SKM-1 (cell line): ENCODE data around the gene LRRC74A.
A peak's percentile ranks its signal among the peaks of the same experiment; 100 is the strongest.

Experiments
- DNase-seq: peaks from one replicate; lab custom pipeline; 2025; ENCODE audit not compliant: unreplicated experiment; lab: John Stamatoyannopoulos, UW

LRRC74A gene

DNA sequence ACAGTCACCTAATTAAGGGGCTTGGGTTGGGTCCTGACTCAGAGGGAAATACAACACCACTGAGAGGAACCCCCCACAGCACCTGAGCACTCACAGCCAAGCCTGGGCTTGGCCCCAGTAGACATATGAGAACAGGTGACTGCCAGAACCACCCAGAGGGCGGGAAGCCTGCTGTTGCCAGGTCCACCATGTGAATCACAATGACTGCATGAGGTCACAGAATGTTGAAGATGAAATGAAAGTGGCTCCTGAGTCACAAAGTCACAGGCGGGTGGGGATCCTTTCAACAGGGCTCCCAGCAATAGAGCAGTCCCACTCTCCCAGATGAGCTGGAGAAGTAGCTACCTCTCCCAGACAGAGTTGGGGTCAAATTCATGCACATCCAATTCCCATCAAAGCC lies at the start of gene LRRC74A:
Gene LRRC74A, plus strand, starts transcription at position 287 of the 400 bp plus-strand sequence. CDS start 290 bp downstream, outside the sequence.
- no peak for DNase-seq

- DNase-seq = no peak
These were observed 49.6 kb upstream of the LRRC74A start for GRCh38 chr14:76776428-76777251.

GRCh38 chr14:76777721-76778120 lies 48.5 kb upstream of the LRRC74A start:
- no peak for DNase-seq

DNA sequence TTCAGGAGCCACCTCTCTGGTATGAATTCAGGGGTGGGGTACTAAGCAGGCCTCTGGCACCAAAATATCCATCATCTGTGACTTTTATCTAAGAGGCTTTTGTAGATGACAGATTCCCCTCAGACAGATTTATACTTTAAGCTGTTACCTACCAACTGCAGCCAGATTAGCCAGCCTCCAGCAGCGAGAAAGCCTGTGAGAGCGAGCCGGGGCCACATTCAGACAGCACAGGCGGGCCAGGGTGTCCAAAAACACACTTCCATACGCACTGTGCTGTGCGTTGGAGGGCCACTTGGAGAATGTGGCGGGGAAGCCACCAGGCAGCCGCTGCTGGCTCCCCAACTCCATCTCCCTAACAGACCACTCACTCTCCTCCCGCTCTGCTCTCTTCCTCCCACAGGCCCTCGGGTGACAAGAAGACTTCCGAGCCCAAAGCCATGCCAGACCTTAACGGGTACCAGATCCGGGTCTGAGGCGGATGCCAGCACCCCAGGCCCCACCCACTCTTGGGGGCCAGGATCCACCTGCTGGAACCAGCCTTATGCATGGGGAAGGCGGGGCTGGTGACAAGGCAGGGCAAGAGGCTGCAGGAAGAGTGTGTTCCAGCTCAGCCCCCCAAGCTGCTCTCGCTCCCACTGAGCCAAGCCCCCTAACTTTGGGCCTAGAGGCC lies 47.5 kb upstream of the LRRC74A start:
- DNase-seq = no peak

DNA sequence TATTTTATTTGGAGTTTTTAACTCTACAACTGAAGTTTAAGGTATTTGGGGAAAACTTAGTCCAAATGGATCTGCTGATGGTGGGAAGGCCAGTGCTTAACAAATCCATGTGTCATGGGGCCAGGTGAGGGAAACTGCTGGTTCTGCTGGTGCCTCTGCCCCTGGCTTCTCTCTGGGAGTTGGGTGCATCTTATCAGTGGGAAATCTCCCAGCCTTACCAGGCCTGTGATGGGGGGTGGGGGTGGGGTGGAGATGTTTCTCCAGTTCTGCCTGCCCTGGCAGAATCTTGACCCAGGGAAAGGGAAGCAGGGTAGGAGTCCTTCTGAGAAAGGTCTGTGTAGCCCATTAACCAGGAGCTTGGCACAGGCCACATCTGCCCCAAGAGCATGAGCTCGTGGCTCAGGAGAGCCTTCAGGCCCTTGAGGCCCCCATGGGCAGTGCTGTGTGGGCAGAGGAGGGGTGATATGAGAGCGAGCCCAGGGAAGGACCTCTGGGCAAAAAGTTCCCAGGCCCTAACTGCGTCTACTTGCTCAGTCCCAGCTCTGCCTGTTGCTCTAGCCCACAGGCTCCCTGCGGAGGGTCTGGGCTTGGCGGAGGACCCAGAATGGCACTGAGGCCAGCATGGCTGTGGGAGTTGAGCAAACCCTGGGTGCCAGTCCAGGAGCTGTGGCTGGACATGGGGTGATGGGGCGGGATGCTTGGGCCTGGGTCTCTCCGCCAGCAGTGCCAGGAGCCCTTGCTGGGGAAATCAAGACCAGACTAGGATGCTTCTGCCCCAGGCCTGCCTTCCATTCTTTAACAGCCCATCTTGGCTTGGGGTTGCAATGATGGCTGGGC lies 46.8 kb upstream of the LRRC74A start:
- no peak for DNase-seq

- DNase-seq = no peak
These were observed 46.2 kb upstream of the LRRC74A start for GRCh38 chr14:76780058-76780345.

GRCh38 chr14:76780360-76780759 lies 45.8 kb upstream of the LRRC74A start:
- DNase-seq = no peak

DNA sequence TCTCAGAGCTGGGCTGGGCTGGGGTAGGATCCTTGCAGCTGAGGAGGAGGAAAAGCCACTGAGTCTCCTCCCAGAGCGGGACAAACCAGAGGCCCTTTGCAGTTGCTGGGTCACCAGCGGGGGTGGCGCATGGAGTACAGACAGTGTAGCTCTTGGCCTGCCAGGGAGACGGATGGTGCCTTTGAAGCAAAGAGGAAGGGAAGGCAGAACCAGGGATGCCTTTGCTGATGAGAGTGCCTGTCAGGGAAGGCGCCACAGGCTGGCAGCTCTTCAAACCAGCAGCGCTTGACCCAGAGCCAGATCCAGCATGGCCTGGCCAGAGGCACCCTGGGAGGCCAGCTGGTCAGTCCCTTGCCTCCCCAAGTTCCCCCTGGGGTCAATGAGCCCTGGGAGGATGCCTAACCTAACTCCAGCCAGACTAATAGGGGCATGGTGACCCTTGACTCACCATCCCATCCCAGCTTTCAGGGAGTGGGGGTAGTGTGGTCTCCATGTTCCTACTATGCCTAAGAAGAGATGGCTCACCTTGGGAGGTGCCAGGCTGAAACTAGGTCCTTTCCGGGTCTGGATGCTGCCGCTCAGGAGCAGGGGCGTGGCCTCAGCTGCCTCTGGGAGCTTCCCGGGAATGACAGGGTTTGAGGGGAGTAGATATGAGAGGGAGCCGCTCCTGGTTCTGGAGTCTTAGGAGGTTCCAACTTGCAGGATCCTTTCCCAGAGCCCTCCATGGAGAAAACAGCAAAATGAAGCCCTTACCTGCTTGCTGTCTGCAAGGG lies 45.1 kb upstream of the LRRC74A start:
- DNase-seq = no peak

GRCh38 chr14:76781648-76782051 lies 44.6 kb upstream of the LRRC74A start:
- DNase-seq = no peak

DNA sequence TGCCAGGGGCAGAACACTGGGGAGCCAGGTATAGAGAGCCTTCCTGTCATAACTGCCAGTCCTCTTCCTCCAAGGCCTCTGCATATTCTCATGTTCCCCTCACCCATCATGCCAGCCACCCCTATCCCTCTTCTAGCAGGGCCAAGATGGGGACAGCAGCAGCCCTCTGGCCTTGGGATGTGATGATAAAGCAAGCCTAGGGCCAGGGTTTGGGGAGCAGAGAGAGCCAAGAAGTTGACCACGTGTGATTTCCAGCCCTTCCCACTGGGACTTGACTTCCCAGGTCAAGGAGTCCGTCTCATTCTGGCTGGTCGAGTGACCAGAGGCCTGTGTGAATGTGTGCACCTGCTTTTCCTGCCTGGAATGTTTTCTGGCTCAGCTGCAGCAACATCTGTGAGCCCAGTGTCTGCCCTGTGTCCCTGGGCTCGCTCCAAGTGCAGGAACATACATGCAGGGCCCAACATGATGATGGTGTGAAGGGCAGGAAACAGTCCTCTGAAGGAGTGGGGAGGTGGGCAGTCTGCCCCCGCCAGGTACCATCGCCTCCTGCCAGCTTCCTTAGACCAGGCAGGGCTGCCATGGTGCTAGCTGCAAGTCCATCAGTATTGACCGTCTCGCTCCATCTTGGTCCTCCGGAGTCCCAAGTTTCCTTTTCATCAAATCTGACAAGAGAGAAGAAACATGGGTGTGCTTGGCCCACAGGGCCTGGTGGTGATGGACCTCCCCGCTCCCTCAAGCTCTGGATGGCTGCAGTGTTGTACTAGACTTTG lies 43.9 kb upstream of the LRRC74A start:
- no peak for DNase-seq

- DNase-seq = no peak
These were observed 43.2 kb upstream of the LRRC74A start for GRCh38 chr14:76782885-76783566.

DNA sequence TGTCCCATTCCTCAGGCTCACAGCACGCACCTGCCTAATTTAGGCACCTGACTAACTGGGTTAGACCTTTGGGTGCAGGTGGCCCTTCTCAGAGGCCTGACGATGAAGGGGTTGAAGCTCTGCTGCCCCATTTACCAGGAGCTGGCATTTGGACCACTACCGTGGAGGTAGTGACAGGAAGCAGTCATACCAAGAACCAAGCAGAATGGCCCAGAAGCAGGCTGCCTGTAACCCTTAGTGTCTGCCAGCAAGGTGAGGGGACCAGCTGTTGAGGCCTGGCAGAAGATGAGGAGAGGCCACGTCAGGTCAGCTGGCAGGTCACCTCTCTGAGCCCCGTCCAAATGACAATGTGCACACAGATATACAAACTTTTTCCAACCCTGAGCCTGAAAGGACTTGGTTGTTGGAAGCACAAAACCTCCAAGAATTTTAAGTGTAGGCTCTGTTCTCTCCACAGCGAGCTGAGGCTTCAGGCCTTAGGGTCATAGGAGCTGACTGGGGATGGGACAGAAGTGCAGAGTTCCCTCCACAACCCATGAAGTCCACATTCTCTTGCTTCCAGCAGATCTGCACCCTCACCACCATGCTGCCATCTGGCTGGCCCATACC lies 41.8 kb upstream of the LRRC74A start:
- DNase-seq = no peak

GRCh38 chr14:76784881-76785280 lies 41.3 kb upstream of the LRRC74A start:
- peak; percentile 14 for DNase-seq

DNA sequence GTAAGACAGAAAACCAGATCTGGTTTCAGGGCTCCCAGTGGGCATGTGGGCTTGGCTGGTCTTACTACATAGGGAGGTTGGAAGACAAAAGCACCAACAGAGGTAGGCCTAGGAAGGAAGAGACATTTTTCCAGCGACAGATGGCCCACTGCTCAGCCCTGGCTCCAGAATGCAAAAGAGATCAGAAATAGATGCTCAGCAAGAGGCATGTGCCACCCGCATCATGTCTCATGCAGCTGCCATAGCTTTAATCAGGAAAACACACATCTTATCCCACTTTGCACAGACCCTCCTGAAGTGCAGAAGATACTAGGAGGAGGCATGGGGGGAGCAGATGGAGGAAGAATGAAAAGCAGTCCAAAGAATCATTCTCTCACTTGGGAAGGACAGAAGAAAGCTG lies 39.6 kb upstream of the LRRC74A start:
- DNase-seq = no peak

DNA sequence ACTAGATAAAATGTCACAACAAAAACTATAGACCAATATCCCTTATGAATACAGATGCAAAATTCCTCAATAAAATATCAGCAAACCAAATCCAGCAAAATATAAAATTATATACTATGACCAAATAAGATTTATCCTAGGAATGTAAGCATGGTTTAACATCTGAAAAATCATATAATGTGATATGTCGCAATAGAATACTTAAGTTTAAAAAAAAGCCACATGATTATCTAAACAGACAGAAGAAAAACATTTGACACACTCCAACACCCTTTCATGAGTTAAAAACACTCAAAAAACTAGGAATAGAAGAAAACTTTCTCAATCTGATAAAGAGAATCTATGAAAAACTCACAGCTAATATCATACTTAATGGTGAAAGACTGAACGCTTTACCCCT lies 33.8 kb upstream of the LRRC74A start:
- DNase-seq = no peak

DNA sequence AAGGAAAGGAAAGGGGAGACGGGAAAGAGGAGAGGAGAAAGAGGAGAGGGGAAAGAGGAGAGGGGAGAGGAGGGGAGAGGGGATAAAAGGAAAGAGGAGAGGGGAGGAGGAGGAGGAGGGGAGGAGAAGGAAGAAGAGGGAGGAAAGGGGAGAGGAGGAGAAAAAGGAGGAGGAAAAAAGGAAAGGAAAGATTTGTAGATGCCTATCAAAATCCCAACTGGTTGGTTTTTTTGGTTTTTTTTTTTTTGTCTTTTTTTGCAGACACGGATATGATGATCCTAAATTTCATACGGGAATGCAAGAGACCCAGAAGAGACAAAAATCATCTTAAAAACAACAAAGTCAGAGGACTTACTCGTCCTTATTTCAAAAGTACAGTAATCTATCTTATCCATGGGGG lies 32.9 kb upstream of the LRRC74A start:
- no peak for DNase-seq

DNA sequence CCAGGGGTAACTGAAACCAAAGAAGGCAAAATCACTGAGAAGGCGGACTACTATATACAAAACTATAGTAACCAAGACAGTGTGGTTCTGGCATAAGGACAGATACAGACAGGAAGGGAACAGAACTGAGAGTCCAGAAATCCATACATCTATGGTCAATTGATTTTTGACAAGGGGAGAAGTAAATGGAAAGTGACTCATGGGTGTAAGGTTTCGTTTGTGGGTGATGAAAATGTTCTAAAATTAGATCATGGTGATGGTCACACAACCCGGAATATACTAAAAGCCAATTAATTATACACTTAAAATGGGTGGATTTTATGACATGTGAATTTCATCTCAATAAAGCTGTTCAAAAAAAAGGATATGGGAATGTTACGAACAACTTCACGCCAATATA lies 32.3 kb upstream of the LRRC74A start:
- DNase-seq = no peak

DNA sequence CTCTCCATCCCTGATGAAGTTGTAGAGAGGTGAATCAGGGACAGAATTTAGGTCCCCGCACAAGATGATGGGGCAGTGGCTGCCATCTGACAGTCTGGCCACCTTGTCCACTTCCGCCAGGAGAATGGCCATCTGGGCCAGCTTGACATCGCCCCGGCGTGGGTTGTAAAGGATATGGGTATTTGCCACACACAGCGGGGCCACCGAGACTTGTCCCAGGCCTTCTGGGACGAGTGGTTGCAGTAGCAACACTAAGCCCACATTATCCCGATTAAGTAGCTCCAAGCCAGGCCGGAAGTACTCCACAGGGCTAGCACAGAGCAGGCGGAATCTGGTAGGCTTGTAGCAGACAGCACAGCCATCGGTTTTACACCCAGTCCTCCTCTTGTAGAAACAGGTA lies 19.8 kb upstream of the LRRC74A start:
- no peak for DNase-seq

GRCh38 chr14:76808011-76808410 lies 18.2 kb upstream of the LRRC74A start:
- no peak for DNase-seq
